HUES6 (cell line): ENCODE results near the gene MAPRE3.

Experiments used
- H3K27ac ChIP-seq: 2 replicates; pipeline ENCODE4 v1.7.0; 2013; ENCODE audit warnings: low read depth, mild to moderate bottlenecking, low read length, inconsistent platforms
- H3K27me3 ChIP-seq: 2 replicates; pipeline ENCODE4 v1.6.1; 2013; ENCODE audit warnings: low read length; ENCODE audit not compliant: control insufficient read depth, insufficient read depth
- H3K36me3 ChIP-seq: 2 replicates; pipeline ENCODE4 v1.6.1; 2013; ENCODE audit warnings: low read length; ENCODE audit not compliant: control insufficient read depth, insufficient read depth
- H3K4me1 ChIP-seq: 2 replicates; pipeline ENCODE4 v1.6.1; 2013; ENCODE audit warnings: low read length; ENCODE audit not compliant: control insufficient read depth, insufficient read depth
- H3K4me3 ChIP-seq: 2 replicates; pipeline ENCODE4 v1.5.1; 2013; ENCODE audit warnings: low read depth, low read length
- H3K9ac ChIP-seq: one replicate; pipeline ENCODE4 v1.6.1; 2013; ENCODE audit warnings: mild to moderate bottlenecking, low read length
- H3K9me3 ChIP-seq: 2 replicates; pipeline ENCODE4 v1.6.1; 2013; ENCODE audit warnings: low read depth, low read length; ENCODE audit not compliant: control insufficient read depth, insufficient read depth

Gene MAPRE3

DNA sequence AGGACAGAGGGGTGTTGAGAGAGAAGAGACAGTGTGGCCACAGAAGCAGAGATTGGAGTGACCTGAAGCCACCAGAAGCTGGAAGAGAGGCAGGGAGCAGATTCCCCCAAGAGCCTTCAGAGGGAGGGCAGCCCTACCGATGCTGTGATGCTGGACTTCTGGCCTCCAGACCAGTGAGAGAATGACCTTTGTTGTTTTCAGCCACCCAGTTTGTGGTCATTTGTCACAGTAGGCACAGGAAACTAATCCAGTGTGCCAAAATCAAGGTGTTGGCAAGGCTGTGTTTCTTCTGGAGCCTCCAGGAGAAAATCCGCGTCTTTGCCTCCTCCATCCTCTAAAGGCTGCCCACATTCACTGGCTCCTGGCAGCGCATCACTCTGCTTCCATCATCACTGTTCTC is 15.4 kb downstream of the MAPRE3 start:
- Histone ChIP-seq H3K4me1 (no peaks in the 10 kb centered on the region), H3K9me3 (no peaks in the 10 kb centered on the region), H3K27me3 (no peaks in the 10 kb centered on the region), H3K4me3 (no peak overlapping the region), H3K9ac (no peak overlapping the region), H3K36me3 (no peaks in the 10 kb centered on the region), H3K27ac (no peak overlapping the region)

DNA sequence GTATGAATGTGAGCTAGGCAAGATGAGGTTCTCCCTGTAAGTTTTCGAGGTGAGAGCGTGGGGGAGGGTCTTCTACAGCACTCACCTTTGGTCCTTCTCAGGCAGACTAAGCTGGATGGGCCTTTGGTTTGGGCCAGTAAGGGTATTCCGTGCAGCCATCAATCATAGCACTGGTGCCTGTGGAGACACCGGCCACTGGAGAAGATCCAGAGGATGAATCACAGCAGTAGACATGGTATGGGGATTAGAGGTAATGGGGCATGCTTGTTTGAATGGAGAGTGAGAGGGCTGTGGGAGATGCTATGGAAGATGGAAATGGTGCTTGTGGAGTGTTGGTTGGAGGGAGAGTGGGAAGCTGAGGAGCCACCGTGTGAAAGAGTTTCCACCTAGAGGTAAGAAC is 16.1 kb downstream of the MAPRE3 start:
- no peaks in the 10 kb centered on the region for H3K36me3 ChIP-seq
- H3K27me3 ChIP-seq = no peaks in the 10 kb centered on the region
- no peak overlapping the region for H3K9ac ChIP-seq
- H3K27ac ChIP-seq = no peak overlapping the region
- no peaks in the 10 kb centered on the region for H3K4me1 ChIP-seq
- no peaks in the 10 kb centered on the region for H3K9me3 ChIP-seq
- no peak overlapping the region for H3K4me3 ChIP-seq

DNA sequence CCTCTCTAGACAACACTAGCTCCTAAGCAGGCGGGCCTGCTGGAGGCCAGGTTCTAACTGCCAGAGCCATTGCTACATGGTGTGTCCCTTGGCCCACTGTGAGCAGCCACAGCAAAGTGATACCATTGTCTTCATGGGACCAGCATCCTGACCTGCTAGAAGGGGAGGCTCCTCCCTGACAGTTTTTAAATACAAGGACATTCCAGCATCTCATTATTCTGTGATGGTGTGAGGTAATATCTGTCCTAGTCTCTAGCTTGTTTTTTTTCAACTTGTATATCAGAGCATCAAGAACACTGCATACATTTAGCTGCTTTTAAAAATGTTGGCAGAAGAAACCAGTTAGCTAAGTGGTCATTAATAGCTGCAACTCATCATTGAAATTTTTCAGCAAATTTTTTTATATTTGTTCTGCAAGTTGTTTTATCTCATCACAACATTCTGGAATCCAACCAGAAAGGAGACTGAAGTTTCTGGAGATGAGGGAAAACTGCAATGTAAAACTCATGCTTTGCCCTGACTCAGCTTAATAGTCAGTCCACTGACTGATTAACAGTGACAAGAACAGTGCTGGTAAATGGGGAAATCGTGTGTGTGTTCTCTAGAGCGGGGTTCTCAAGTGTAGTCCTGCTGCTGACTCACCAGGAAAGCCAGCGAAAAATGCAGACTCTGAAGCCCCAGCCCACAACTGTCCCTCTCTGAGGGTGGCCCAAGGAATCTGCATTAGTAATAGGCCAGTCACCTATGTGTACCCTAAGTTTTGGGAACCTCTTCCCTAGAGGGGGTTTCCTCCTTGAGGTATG is 17.8 kb downstream of the MAPRE3 start:
- no peak overlapping the region for H3K9ac ChIP-seq
- H3K36me3 ChIP-seq = no peaks in the 10 kb centered on the region
- H3K4me1 ChIP-seq = no peaks in the 10 kb centered on the region
- H3K27ac ChIP-seq = no peak overlapping the region
- no peaks in the 10 kb centered on the region for H3K27me3 ChIP-seq
- H3K4me3 ChIP-seq = no peak overlapping the region
- no peaks in the 10 kb centered on the region for H3K9me3 ChIP-seq

DNA sequence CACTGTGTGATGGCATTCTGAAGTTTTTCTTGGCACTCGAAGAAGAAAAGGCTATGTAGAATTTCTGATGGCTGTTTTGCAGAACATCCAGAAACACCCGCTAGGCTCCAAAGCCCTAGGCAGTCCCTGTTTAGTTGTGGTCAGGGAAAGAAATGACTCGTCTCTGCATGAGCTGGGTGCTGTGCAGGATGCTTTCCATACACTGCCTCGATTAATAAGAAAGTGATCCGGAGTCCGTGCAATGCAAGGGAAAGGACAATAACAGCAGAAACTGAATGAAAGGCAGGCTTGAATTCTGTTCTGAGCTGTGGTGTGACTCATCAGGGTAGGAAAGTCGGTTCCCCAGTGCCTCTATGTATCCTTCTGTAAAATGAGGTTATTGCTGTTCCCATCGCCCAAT is 18.7 kb downstream of the MAPRE3 start:
- H3K9me3 ChIP-seq = no peaks in the 10 kb centered on the region
- no peaks in the 10 kb centered on the region for H3K27me3 ChIP-seq
- no peak overlapping the region for H3K27ac ChIP-seq
- H3K36me3 ChIP-seq = no peaks in the 10 kb centered on the region
- no peak overlapping the region for H3K4me3 ChIP-seq
- no peak overlapping the region for H3K9ac ChIP-seq
- no peaks in the 10 kb centered on the region for H3K4me1 ChIP-seq

DNA sequence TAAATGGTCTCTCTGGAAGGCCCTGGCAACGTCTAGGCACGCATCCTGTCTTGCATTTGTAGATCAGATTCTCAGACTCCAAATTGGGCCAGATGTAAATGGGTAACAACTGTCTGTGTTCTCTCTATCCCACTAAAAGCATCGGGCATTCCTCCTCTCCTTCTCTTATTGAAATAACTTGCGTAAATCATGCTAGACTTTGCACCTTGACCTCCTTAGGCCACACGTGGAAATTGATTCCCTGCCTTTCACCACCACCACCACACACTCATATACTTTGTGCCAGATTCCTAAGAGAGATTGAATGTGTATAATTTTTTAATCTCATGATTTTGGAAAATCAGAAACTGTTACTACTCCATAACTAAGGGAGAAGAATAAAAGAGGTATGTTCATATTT is 21.3 kb downstream of the MAPRE3 start:
- Histone ChIP-seq H3K27me3 (no peaks in the 10 kb centered on the region), H3K36me3 (no peaks in the 10 kb centered on the region), H3K9me3 (no peaks in the 10 kb centered on the region), H3K4me3 (no peak overlapping the region), H3K9ac (no peak overlapping the region), H3K4me1 (no peaks in the 10 kb centered on the region), H3K27ac (no peak overlapping the region)

DNA sequence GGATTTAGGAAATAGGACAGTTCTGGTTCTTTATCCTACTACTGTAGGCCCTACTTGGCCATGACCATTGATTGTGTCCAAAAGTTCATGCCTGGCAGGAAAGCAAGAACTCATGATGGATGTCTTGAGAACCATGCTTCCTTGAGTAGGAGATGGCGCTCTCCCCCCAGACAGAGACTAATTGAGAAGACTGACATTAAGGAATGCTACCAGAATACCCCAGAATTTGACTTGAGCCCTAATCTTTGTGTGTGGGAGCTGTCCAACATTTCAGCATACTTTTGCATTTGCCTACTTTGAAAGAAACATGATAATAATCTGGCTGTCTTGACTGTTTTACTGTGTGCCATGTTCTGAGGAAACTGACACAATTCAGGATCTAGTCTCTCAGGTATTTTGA is 23.3 kb downstream of the MAPRE3 start:
- Histone ChIP-seq H3K9ac (no peak overlapping the region), H3K4me3 (no peak overlapping the region), H3K36me3 (no peaks in the 10 kb centered on the region), H3K4me1 (no peaks in the 10 kb centered on the region), H3K27me3 (peaks cover 3% of the 10 kb centered on the region; the same call in 1 of the 2 replicates), H3K27ac (no peak overlapping the region), H3K9me3 (no peaks in the 10 kb centered on the region)

DNA sequence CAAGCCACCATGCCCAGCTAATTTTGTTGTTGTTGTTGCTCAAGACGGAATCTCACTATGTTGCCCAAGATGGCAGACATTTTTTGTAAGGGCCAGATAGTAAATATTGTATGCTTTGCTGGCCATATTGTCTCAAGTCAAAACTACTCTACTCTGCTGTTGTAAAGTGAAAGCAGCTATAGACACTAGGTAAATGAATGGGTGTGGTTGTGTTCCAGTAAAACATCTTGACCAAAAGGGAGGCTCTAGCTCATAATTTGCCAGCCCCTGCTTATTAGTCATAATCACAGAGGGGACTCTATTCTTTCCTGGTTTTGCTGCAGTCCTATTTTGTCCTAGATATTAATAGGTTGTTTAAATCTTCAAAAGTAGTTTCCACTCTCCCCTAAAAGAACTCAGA is 24.5 kb downstream of the MAPRE3 start:
- H3K9me3 ChIP-seq = no peaks in the 10 kb centered on the region
- H3K9ac ChIP-seq = no peak overlapping the region
- no peaks in the 10 kb centered on the region for H3K36me3 ChIP-seq
- H3K27me3 ChIP-seq = peaks cover 5% of the 10 kb centered on the region; the same call in 1 of the 2 replicates
- H3K4me1 ChIP-seq = no peaks in the 10 kb centered on the region
- no peak overlapping the region for H3K4me3 ChIP-seq
- no peak overlapping the region for H3K27ac ChIP-seq

DNA sequence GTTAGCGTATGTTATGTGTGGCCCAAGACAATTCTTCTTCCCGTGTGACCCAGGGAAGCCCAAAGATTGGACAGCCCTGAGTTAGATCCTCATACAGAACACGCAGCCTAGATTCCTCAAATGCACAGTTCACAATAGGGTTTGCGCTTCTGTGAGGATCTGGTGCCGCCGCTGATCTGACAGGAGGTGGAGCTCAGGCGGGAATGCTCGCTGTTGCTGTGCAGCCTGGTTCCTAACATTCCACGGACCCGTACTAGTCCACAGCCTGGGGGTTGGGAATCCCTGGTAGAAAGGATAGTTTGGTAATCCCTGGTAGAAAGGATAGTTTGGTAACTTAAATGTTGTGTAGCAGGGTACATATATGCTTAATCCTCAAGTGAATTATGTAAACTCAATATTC is 27.0 kb downstream of the MAPRE3 start:
- peaks cover 5% of the 10 kb centered on the region; the same call in 1 of the 2 replicates for H3K27me3 ChIP-seq
- H3K9me3 ChIP-seq = no peaks in the 10 kb centered on the region
- no peak overlapping the region for H3K27ac ChIP-seq
- no peaks in the 10 kb centered on the region for H3K4me1 ChIP-seq
- no peak overlapping the region for H3K9ac ChIP-seq
- no peak overlapping the region for H3K4me3 ChIP-seq
- no peaks in the 10 kb centered on the region for H3K36me3 ChIP-seq

DNA sequence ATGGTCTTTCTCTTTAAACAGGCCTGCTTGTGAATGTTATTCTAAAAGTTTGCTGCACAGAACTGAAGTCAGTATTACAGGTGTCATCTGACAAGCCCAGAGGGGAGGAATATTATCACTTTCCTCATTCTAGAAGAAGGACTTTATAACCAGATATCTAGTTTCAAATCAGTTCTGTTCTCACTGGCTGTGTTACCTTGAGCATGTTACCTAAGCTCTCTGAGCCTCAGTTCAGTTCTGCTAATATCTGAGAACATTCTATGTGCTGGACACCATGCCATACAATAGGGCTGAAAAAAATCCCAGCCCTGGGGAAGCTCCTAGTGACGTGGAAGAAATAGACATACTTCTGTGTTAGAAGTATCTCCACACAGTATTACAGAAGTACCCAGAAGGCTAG is 27.9 kb downstream of the MAPRE3 start:
- Histone ChIP-seq H3K9me3 (no peaks in the 10 kb centered on the region), H3K27ac (no peak overlapping the region), H3K27me3 (peaks cover 5% of the 10 kb centered on the region; the same call in 1 of the 2 replicates), H3K9ac (no peak overlapping the region), H3K36me3 (no peaks in the 10 kb centered on the region), H3K4me1 (no peaks in the 10 kb centered on the region), H3K4me3 (no peak overlapping the region)

DNA sequence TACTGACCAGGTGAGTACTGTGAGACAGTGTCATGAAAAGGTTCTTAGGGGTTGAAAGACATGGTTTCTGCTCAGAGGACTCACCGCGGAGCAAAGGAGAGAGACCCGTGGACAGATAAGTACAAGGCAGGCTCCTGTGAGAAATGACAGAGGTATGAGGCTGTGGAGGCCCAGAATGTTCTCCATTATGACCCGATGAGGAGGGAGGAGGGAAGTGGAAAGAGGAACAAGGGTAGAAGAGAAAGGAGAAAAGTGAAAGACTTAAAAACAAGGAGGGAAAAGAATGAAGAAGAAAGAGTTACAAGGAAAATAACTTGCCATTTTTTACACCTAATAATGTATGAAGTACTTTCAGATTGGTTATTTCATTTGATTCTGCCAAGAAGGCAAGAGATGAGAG is 29.8 kb downstream of the MAPRE3 start:
- Histone ChIP-seq H3K9me3 (no peaks in the 10 kb centered on the region), H3K27me3 (peaks cover 5% of the 10 kb centered on the region; the same call in 1 of the 2 replicates), H3K4me3 (no peak overlapping the region), H3K9ac (no peak overlapping the region), H3K4me1 (no peaks in the 10 kb centered on the region), H3K36me3 (no peaks in the 10 kb centered on the region), H3K27ac (no peak overlapping the region)

DNA sequence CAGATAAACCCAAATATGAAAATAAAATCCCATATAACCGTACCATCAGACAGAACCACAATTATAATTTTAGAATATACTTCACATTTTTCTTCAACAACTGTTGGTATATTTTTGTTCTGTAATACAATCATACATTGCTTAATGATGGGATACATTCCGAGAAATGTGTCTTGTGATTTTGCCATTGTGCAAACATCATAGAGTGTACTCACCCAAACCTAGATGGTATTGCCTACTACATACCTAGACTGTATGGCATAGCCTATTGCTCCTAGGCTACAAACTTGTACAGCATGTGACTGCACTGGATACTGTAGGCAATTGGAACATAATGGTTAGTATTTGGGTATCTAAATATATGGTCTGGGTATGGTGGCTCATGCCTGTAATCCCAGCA is 30.6 kb downstream of the MAPRE3 start:
- Histone ChIP-seq H3K9me3 (no peaks in the 10 kb centered on the region), H3K27ac (no peak overlapping the region), H3K36me3 (no peaks in the 10 kb centered on the region), H3K4me1 (no peaks in the 10 kb centered on the region), H3K4me3 (no peak overlapping the region), H3K27me3 (peaks cover 5% of the 10 kb centered on the region; the same call in 1 of the 2 replicates), H3K9ac (no peak overlapping the region)
